Glomerular visceral epithelial cell (primary cell): Measurements from ENCODE around the gene MCF2L.
"Not testable (repeated sequence)": the region's sequence is repeated elsewhere in the genome, so short reads cannot be mapped to it uniquely, and the experiment has no call there.

Source experiments
- DNase-seq: peaks from one replicate; pipeline ENCODE4 v3.0.0-alpha.2; 2016; ENCODE audit errors: extremely low spot score

Gene MCF2L

GRCh38 chr13:113065406-113066141, 96.6 kb downstream of the MCF2L start:
- no peak for DNase-seq

DNA sequence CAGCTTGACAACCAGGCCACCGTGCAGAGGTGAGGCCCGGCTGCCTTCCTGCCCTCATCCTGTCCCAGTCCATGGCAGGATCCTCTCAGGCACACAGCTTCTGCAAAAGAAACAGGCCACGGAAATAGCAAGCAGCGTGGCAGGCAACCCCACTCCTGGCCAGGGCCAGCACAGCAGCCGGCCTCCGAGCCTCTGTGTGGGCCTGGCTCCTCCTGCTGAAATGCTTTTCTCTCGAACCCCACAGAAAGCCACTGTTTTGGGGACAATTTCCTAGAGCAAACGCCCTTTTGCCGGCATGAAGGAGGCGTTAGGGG, 97.1 kb downstream of the MCF2L start:
- no peak for DNase-seq

DNA sequence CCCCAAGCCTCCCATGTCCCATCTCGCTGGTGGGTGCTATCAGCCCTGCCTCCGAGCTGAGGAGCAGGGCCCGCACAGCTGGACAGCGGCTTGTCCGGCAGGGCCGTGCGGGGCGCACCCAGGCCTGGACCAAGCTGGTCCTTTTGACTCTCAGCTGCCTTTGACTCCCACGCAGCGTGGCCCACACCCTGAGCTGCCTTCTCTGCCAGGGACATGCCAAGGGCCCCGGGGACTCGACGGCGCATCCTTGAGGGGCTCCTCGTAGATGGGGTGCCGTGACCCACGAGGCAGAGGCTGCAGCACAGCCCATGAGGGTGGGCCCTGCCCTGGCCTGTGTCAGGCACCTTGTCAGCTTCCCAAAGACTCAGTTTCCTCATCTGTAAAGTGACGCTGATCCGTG, 97.7 kb downstream of the MCF2L start:
- no peak for DNase-seq

- no peak for DNase-seq
Measured at GRCh38 chr13:113069861-113070805, 101.1 kb downstream of the MCF2L start.

GRCh38 chr13:113070855-113071254, 101.8 kb downstream of the MCF2L start:
- DNase-seq: no peak

DNA sequence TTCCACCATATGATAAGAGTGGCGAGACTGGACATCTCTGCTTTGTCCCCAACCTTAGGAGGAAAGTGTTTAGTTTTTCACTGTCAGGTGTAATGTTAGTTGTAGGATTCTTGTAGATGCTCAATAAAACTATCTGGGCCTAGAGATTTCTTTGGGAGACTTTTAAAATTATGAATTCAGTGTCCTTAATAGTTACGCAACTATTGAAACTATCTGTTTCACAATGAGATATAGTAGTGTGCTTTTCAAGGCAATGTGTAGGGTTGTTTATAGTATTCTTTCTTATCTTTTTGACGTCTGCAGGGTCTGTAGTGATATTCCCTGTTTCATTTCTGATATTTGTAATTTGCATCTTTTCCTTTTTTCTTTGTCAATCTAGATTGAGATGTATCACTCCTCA, 103.4 kb downstream of the MCF2L start:
- DNase-seq: no peak

DNA sequence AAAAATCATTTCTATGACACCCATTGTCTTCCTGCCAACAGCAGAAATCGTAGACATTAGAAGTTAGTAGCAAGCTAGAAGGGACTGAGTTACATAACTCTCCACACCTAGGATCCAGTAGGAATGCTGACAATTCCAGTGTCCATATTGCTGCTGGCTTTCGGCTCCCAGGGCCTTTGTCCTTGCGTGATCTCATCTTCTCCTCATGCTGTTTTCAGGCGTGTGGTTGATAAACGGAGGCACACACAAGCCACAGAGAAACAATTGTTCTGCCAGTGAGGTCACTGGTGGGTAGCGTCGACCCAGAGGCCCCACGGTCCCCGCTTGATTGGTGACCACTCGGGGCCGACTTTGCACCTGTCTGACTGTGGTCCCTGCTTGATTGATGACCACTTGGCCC, 104.9 kb downstream of the MCF2L start:
- DNase-seq: no peak

DNA sequence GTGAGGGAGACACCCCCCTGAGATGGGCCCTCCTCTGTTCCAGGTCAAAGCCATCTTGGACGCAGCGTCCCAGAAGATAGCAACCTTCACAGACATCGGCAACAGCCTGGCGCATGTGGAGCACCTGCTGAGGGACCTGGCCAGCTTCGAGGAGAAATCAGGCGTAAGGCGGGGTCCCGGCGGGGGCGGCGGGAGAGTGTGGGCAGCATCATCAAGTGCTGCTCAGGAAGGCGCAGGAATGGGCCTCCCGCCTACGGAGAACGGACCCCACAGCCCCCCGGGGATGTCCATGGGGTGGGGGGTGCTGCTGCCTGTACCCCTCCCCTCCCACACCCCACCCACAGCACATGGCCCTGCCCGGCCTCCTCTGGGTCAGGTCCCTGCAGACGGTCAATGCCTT, 105.4 kb downstream of the MCF2L start:
- no peak for DNase-seq

GRCh38 chr13:113074876-113075275, 105.9 kb downstream of the MCF2L start:
- DNase-seq: no peak

DNA sequence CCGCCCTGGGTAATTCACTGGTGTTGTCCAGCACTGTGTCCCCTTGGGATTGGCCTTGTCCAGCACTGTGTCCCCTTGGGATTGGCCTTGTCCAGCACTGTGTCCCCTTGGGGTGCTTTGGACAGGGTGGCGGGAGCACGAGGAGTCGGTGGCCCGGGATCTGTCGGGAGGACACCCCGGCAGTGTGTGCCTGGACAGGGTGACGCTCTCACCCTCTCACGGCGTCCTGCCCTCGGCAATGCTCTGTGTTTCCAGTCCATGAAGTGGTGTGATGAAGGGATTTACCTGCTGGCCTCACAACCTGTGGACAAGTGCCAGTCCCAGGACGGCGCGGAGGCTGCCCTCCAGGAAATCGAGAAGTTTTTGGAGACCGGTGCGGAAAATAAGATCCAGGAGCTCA, 106.7 kb downstream of the MCF2L start:
- DNase-seq: no peak

- DNase-seq: no peak
Measured at GRCh38 chr13:113076681-113077401, 107.8 kb downstream of the MCF2L start.

- DNase-seq: no peak
Measured at GRCh38 chr13:113077566-113077952, 108.5 kb downstream of the MCF2L start.

- no peak for DNase-seq
Measured at GRCh38 chr13:113077953-113078901, 109.2 kb downstream of the MCF2L start.

- no peak for DNase-seq
Measured at GRCh38 chr13:113078902-113079780, 110.1 kb downstream of the MCF2L start.

DNA sequence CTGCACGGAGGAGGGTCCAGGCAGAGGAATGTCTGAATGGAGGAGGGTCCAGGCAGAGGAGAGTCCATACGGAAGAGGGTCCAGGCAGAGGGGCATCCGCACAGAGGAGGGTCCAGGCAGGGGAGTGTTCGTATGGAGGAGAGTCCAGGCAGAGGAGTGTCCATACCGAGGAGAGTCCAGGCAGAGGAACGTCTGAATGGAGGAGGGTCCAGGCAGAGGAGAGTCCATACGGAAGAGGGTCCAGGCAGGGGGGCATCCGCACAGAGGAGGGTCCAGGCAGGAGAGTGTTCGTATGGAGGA, 110.7 kb downstream of the MCF2L start:
- not testable (repeated sequence) for DNase-seq

- no peak for DNase-seq
Measured at GRCh38 chr13:113080361-113080831, 111.4 kb downstream of the MCF2L start.

DNA sequence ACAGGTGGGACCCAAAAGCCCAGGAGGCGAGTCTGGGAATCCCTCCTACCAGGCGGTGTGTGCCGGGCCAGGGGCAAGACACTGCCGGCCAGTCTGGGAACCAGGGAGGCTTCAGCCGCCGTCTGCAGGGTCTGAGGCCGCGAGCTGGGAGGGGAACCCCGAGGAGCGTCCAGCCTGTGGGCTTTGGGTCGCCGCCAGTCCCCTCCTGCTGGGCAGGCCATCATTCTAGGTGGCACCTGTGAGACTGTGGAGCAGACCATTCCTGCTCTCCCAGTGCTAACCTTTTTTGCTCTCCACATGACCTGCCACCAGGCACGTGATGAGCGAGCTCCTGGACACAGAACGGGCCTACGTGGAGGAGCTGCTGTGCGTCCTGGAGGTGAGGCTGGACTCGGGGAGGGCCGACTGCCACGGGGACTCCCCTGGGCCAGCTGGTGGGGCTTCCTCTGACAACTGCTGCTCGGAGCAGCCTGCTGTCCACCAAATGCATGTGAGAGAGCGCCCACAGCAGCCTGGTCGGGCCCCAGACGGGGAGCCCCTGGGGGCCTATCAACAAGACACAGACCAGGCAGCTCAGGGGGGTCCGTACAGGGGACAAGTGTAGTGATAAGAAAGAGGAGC, 112.0 kb downstream of the MCF2L start:
- DNase-seq: no peak

- no peak for DNase-seq
Measured at GRCh38 chr13:113082198-113083021, 113.4 kb downstream of the MCF2L start.

DNA sequence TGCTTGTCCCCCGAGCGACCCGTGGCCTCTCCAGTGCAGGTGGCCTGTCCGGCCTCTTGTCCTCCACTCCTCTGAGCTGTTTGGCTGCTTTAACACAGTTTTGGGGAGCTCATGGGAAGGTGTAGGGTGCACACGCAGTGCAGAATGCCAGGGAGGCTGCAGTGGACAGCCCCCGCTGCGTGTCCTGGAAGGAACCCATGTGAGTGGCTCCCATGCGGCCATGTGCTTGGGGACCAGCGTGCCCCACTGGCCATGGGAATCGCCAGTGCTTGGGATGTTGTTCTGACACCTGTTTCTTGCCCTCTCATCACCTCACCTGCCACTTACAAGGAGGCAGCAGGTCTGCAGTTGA, 114.0 kb downstream of the MCF2L start:
- no peak for DNase-seq
